ENCODE data around the gene FSTL4.

GRCh38 chr5:133655966-133656365 is 43.6 kb upstream of the FSTL4 start:
- TF ChIP-seq, protein P1, sequence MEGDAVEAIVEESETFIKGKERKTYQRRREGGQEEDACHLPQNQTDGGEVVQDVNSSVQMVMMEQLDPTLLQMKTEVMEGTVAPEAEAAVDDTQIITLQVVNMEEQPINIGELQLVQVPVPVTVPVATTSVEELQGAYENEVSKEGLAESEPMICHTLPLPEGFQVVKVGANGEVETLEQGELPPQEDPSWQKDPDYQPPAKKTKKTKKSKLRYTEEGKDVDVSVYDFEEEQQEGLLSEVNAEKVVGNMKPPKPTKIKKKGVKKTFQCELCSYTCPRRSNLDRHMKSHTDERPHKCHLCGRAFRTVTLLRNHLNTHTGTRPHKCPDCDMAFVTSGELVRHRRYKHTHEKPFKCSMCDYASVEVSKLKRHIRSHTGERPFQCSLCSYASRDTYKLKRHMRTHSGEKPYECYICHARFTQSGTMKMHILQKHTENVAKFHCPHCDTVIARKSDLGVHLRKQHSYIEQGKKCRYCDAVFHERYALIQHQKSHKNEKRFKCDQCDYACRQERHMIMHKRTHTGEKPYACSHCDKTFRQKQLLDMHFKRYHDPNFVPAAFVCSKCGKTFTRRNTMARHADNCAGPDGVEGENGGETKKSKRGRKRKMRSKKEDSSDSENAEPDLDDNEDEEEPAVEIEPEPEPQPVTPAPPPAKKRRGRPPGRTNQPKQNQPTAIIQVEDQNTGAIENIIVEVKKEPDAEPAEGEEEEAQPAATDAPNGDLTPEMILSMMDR (IDR thresholded peaks at IDR 0.05; ENCODE audit: low read length) = no peak
- no peak for TF ChIP-seq EZH2phosphoT487 (IDR thresholded peaks at IDR 0.05; ENCODE audit: low read length)
- no peak for TF ChIP-seq EZH2 (optimal IDR thresholded peaks at IDR 0.05; ENCODE audit: low read depth, low read length)
